IPS DF 19.7 (cell line): ENCODE results near the gene NEIL3.

Experiments
- DNase-seq: peaks from one replicate; pipeline ENCODE4 v3.0.0-alpha.2; 2013; ENCODE audit warnings: low read depth, low spot score

NEIL3 gene

GRCh38 chr4:177367336-177367735 lies 57.7 kb downstream of the NEIL3 start:
- DNase-seq, result no peak

- no peak for DNase-seq
These were observed 59.7 kb downstream of the NEIL3 start for GRCh38 chr4:177369372-177369771.

GRCh38 chr4:177371461-177371860 lies 61.8 kb downstream of the NEIL3 start:
- DNase-seq, result no peak

- DNase-seq, result no peak
These were observed 65.3 kb downstream of the NEIL3 start for GRCh38 chr4:177374966-177375365.

GRCh38 chr4:177375372-177375771 lies 65.7 kb downstream of the NEIL3 start:
- no peak for DNase-seq

- DNase-seq, result no peak
These were observed 66.3 kb downstream of the NEIL3 start for GRCh38 chr4:177376024-177376423.

GRCh38 chr4:177380730-177381287 lies 71.1 kb downstream of the NEIL3 start:
- peak; percentile 28 for DNase-seq

GRCh38 chr4:177381762-177382310 lies 72.2 kb downstream of the NEIL3 start:
- DNase-seq, result no peak

GRCh38 chr4:177384856-177385397 lies 75.3 kb downstream of the NEIL3 start:
- DNase-seq, result no peak

- no peak for DNase-seq
These were observed 76.1 kb downstream of the NEIL3 start for GRCh38 chr4:177385576-177386277.

GRCh38 chr4:177386278-177386815 lies 76.7 kb downstream of the NEIL3 start:
- DNase-seq, result no peak

GRCh38 chr4:177391287-177391686 lies 81.6 kb downstream of the NEIL3 start:
- no peak for DNase-seq

- no peak for DNase-seq
These were observed 82.3 kb downstream of the NEIL3 start for GRCh38 chr4:177391953-177392352.

- DNase-seq, result no peak
These were observed 83.6 kb downstream of the NEIL3 start for GRCh38 chr4:177393236-177393635.

- no peak for DNase-seq
These were observed 86.7 kb downstream of the NEIL3 start for GRCh38 chr4:177396352-177396751.

GRCh38 chr4:177400030-177400429 lies 90.4 kb downstream of the NEIL3 start:
- DNase-seq, result no peak

- DNase-seq, result no peak
These were observed 92.1 kb downstream of the NEIL3 start for GRCh38 chr4:177401658-177402273.

GRCh38 chr4:177403746-177404145 lies 94.1 kb downstream of the NEIL3 start:
- DNase-seq, result no peak

- DNase-seq, result no peak
These were observed 94.7 kb downstream of the NEIL3 start for GRCh38 chr4:177404342-177404741.

GRCh38 chr4:177404986-177405385 lies 95.3 kb downstream of the NEIL3 start:
- DNase-seq, result no peak

- no peak for DNase-seq
These were observed 95.8 kb downstream of the NEIL3 start for GRCh38 chr4:177405508-177405907.

GRCh38 chr4:177408023-177408422 lies 98.3 kb downstream of the NEIL3 start:
- DNase-seq, result no peak
